ENCODE results near the gene ALK. TPM values are rescaled to one million over a fixed set of nuclear protein-coding genes. Genes with fewer than 3 reads are reported as not detected.
A peak's percentile ranks its signal among the peaks of the same experiment; 100 is the strongest.

Gene ALK
- total RNA-seq, 1 donor from 2014 or later: 0.16 TPM

- intact Hi-C loops (cut with DNase I): no loop called here
- DNase-seq: no peak
- no peak for ATAC-seq (ENCODE audit: poor library complexity)
Observed at GRCh38 chr2:29583104-29583503, 338.3 kb downstream of the ALK start.

GRCh38 chr2:29582062-29582461 is 339.3 kb downstream of the ALK start:
- ATAC-seq (ENCODE audit: poor library complexity): no peak
- intact Hi-C loops (cut with DNase I): no loop called here
- no peak for DNase-seq

GRCh38 chr2:29580223-29580622 is 341.2 kb downstream of the ALK start:
- no peak for ATAC-seq (ENCODE audit: poor library complexity)
- intact Hi-C loops (cut with DNase I): no loop called here
- DNase-seq: no peak

GRCh38 chr2:29579495-29580169 is 341.8 kb downstream of the ALK start:
- ATAC-seq (ENCODE audit: poor library complexity) (no peak), DNase-seq (no peak)
- intact Hi-C loops (cut with DNase I): no loop called here

- no peak for ATAC-seq (ENCODE audit: poor library complexity)
- intact Hi-C loops (cut with DNase I): no loop called here
- no peak for DNase-seq
Observed at GRCh38 chr2:29578084-29578598, 343.2 kb downstream of the ALK start.

- intact Hi-C loops (cut with DNase I): no loop called here
- DNase-seq (no peak), ATAC-seq (ENCODE audit: poor library complexity) (peak; percentile 78)
Observed at GRCh38 chr2:29576231-29576630, 345.2 kb downstream of the ALK start.

GRCh38 chr2:29575370-29575890 is 346.0 kb downstream of the ALK start:
- ATAC-seq (ENCODE audit: poor library complexity): no peak
- intact Hi-C loops (cut with DNase I): no loop called here
- no peak for DNase-seq

GRCh38 chr2:29573612-29574011 is 347.8 kb downstream of the ALK start:
- ATAC-seq (ENCODE audit: poor library complexity) (no peak), DNase-seq (no peak)
- intact Hi-C loops (cut with DNase I): no loop called here

- DNase-seq (no peak), ATAC-seq (ENCODE audit: poor library complexity) (no peak)
- intact Hi-C loops (cut with DNase I): no loop called here
Observed at GRCh38 chr2:29573147-29573546, 348.2 kb downstream of the ALK start.

- intact Hi-C loops (cut with DNase I): no loop called here
- no peak for ATAC-seq (ENCODE audit: poor library complexity)
- no peak for DNase-seq
Observed at GRCh38 chr2:29570539-29570938, 350.8 kb downstream of the ALK start.

GRCh38 chr2:29567906-29568520 is 353.4 kb downstream of the ALK start:
- ATAC-seq (ENCODE audit: poor library complexity): no peak
- no peak for DNase-seq
- intact Hi-C loops (cut with DNase I): no loop called here

GRCh38 chr2:29563697-29564096 is 357.7 kb downstream of the ALK start:
- intact Hi-C loops (cut with DNase I): no loop called here
- no peak for ATAC-seq (ENCODE audit: poor library complexity)

GRCh38 chr2:29562896-29563295 is 358.5 kb downstream of the ALK start:
- no peak for DNase-seq
- intact Hi-C loops (cut with DNase I): no loop called here
- no peak for ATAC-seq (ENCODE audit: poor library complexity)

More at GRCh38 chr2:29563697-29564096, 357.7 kb downstream of the ALK start:
- DNase-seq: no peak

- intact Hi-C loops (cut with DNase I): no loop called here
- DNase-seq: no peak
- ATAC-seq (ENCODE audit: poor library complexity): peak; percentile 68
Observed at GRCh38 chr2:29562319-29562718, 359.1 kb downstream of the ALK start.

- intact Hi-C loops (cut with DNase I): no loop called here
- DNase-seq (no peak), ATAC-seq (ENCODE audit: poor library complexity) (no peak)
Observed at GRCh38 chr2:29561628-29562027, 359.8 kb downstream of the ALK start.

- no peak for DNase-seq
- no peak for ATAC-seq (ENCODE audit: poor library complexity)
- intact Hi-C loops (cut with DNase I): no loop called here
Observed at GRCh38 chr2:29561181-29561580, 360.2 kb downstream of the ALK start.

- intact Hi-C loops (cut with DNase I): no loop called here
- ATAC-seq (ENCODE audit: poor library complexity) (no peak), DNase-seq (no peak)
Observed at GRCh38 chr2:29560566-29560965, 360.8 kb downstream of the ALK start.

- DNase-seq (no peak), ATAC-seq (ENCODE audit: poor library complexity) (no peak)
- intact Hi-C loops (cut with DNase I): no loop called here
Observed at GRCh38 chr2:29560030-29560429, 361.4 kb downstream of the ALK start.

GRCh38 chr2:29559578-29559977 is 361.8 kb downstream of the ALK start:
- no peak for ATAC-seq (ENCODE audit: poor library complexity)
- intact Hi-C loops (cut with DNase I): no loop called here
- no peak for DNase-seq

- DNase-seq (no peak), ATAC-seq (ENCODE audit: poor library complexity) (no peak)
- intact Hi-C loops (cut with DNase I): no loop called here
Observed at GRCh38 chr2:29558097-29558496, 363.3 kb downstream of the ALK start.
